GM19438 (cell line): ENCODE results near the gene TBC1D14.

Experiments
- ATAC-seq: cut with Tn5 transposase; IDR thresholded peaks from one replicate; pipeline ENCODE4 v1.9.1; 2021; ENCODE audit warnings: low read depth; ENCODE audit not compliant: unreplicated experiment

TBC1D14 gene

DNA sequence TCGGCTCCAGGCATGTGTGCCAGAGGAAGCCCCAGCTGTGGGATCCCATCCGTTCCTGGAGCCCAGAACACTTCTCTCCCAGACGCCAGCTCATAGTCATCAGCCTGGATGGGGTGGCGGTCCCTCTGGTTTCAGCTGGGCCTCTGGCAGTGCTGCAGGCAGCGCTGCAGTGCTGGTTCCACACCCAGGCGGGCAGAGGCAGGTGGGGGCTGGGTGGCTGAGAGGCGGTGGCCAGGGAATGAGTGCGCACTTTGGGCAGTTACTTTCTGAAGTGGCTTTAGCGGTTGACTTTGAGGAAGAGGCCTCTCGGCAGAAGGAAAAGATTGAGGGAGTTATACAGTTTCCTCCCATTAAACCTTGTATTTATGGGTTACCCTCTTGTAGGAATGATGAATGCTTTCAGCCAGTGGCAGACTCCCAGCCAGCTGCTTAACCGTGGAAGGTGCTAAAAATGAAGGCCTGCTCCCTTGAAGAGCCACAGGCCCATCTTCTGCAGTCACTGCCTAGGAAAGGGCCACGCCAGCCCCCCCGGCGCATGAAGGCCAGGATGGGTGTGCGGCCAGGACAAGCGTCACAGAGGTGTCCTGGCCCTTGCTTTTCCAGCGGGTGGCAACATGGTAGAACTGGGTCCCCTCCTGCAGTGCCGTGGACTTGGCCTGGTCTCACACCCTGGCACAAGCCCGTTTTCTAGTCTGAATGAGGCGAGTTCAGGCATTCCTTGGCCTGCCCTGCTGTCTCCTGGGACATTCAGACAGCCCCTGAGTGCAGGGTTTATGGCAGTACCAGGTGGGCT lies 143.5 kb downstream of the TBC1D14 start:
- ATAC-seq = no peak

- ATAC-seq = no peak
These were observed 144.7 kb downstream of the TBC1D14 start for GRCh38 chr4:7054106-7054880.

- no peak for ATAC-seq
These were observed 145.7 kb downstream of the TBC1D14 start for GRCh38 chr4:7055111-7055989.

DNA sequence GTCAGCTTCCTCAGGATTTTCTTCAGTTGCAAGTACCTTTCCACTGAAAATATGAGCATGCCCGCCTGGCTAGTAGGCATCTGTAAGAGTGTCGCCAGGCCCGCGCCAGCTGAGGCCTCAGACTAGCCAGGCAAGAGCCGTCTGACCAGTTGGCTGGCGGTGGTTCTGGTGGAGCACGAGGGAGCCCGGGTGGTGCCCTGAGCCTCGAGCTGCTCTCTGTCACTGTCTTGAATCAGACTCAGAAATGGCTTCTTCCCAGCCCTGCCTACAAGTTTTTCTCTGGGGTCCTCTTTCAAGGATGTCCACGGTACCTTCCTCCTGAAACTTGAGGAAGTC lies 146.3 kb downstream of the TBC1D14 start:
- no peak for ATAC-seq

DNA sequence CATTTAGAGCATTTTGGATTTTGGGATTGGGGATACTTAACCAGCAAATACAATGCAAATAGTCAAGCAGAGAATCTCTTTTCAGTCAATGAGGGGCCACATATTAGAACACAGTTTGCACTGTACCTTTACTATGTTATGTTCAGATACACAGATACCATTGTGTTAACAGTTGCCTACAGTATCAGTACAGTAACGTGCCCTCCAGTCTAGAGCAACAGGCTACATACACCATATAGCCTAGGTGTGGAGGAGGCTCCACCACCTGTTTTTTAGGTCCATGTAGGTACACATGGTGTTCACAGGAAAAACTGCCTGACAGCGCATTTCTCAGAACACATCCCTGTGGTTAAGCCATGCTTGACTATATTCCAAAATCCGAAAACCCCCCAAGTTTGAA lies 149.2 kb downstream of the TBC1D14 start:
- ATAC-seq = peak; percentile 10

GRCh38 chr4:7059662-7060061 lies 150.0 kb downstream of the TBC1D14 start:
- no peak for ATAC-seq

DNA sequence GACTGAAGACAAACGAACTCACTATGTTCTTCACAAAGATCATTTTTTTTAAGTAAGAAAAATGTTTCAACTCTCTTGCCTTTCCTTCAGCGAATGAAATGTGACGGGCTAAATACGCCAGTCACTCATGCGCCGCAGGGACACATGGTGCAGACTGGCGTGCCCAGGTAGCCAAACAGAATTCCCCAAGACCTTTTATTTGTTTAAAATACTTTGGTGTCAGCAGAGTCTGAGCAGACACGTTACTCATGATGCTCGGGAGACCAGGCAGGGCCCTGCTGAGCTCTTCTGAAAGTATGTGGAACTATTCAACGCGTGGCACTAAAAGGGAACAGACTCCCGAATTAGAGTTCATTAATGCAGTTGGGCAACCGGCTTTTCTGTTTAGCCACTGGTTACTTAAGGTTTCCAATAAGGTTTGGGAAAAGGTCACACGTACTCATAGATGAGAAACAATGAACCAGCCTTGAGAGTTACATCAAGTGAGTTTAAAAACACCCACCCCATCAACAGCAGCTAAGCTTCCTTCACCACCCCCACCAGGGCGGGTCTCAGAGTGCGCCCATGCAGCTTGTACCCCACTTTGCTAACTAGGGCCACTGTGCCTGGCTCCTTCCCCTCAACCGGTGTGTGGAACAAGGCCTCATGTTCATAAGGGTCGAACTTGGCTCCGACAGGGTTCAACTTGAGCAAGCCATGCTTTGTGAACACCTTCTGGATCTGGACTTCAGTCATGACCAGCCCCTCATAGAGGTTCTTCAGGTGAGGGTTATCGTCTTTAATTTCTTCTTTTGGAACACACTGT lies 150.9 kb downstream of the TBC1D14 start:
- no peak for ATAC-seq

GRCh38 chr4:7061815-7062214 lies 152.2 kb downstream of the TBC1D14 start:
- ATAC-seq = no peak

- ATAC-seq = no peak
These were observed 153.2 kb downstream of the TBC1D14 start for GRCh38 chr4:7062816-7063215.

DNA sequence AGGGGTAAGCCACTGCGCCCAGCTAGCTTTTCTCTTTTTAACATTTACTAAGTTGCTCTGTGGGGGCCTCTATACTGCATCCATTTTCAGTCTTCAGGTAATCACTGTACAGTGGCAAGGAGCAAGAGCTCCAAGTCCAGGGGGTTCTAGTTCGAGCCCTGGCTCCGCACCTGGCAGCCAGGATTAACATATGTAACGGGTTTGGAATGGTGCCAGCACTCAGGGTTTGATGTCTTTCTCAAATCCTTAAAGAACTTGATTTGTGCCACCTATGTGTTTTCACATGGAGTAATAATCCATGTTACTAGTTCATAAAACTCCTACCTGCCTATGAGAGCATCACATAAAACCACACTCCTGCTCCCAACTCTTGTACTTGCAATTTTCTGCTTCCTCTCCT lies 153.7 kb downstream of the TBC1D14 start:
- no peak for ATAC-seq

GRCh38 chr4:7066006-7066405 lies 156.4 kb downstream of the TBC1D14 start:
- ATAC-seq = no peak

DNA sequence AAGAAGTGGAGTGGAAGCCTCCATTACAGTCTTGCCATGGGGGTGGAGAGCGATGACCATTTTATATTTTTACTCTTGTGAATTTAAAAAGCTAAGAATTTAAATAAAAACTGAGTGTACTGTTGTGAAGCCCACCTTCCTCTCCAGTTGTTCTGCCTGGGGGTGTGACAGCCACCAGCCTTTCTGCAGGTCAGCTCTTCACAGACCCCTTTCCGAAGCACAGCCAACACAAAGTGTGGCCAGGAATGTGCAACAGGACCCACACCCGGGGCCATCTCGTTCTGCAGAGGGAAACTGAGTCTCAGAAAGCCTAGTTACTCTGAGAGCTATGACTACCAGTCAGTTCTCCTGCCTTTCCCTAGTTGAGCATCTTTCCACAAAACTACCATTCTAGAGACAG lies 156.9 kb downstream of the TBC1D14 start:
- no peak for ATAC-seq

GRCh38 chr4:7067126-7067451 lies 157.5 kb downstream of the TBC1D14 start:
- ATAC-seq = no peak

- peak; percentile 81 for ATAC-seq
These were observed 158.0 kb downstream of the TBC1D14 start, which contains the start of gene GRPEL1 for GRCh38 chr4:7067452-7068278. GRPEL1 (minus strand) TSS chr4:7068064; CDS start chr4:7068032, 32 bp downstream.

DNA sequence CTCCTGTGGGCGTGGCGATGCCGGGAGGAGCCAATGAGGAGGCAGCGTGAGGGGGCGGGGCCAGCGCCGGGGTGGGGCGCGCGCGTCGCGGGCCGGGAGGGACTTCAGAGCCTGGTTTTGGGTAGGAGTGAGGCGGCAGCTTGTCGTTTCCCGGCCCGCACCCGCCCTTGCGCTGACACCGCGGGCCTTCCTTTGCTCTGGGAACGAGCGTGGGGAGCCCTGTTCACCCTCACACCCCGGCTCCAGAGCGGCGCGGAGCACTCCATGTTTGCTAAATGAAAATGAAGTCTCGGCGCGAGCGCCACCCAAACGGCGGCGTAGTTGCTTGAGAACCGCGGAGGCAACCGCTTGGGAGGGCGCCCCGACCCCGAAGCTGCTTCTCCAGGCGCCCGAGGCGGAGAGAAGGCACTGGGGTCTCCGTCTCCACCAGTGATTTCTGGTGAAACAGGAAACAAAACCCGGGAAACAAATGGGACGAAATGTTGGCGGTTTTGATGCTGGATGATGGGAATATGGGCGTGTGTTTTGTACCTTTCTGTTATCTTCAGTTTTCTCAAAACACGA lies 158.7 kb downstream of the TBC1D14 start:
- ATAC-seq = no peak

- ATAC-seq = no peak
These were observed 159.3 kb downstream of the TBC1D14 start for GRCh38 chr4:7068883-7069282.

DNA sequence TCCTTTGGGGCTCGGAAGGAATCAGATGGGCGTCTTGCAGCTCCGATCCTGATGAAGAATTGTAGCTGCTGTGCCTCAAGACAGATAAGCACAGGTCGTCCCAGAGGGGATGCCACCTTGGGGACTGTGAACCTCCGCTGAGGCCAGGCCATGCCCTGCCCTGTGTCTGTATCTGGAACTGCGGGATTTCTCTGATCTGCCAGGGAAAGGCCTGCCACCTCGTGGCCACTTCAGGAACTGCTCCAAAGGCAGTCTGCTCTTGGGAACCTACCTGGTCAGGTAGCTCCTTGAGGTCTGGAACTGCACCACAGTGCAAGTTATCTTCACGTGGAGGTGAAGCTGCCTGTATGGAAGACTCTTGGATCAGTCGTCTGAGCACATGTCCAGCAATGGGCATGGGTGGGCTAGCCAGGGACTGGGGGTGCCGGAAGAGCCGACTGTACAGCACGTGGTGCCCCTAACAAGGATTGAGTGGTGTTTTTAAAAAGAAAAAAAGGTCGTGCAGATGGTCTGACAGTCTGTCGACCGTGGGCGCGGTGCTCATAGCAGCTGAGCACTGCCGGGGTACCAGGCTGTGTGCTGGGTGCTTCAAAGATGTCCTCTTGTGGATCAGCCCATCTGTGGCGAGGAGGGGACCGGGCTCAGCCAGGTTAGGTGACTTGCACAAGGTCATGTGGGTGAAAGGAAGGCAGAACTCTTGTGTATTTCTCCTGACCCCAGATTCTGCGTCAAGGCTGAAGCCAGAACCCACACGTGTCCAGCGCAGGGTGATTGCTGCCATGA lies 161.3 kb downstream of the TBC1D14 start:
- peak; percentile 30 for ATAC-seq

DNA sequence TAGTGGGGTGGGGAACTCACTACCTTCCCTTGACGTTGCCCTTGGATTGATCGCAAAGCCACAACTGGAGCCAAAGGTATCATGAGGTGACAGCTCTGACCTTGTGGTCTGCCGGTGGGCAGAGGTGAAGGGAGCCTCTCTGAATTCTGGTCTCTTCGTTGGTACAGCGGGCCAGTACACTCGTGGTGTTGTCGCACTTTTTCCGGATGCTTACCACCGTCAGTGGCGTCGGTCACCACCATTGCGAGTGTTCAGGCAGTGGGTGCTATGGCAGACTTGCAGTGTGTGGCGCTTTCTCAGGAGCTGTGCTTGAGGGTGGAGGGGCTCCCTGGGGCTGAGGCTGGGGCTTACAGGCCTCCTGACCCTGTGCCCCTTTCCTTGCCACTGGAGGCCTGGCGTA lies 163.4 kb downstream of the TBC1D14 start:
- no peak for ATAC-seq
